HepG2 (cell line): ENCODE results near the gene ETHE1. TPM values are rescaled to one million over a fixed set of nuclear protein-coding genes. Genes with fewer than 3 reads are reported as not detected.
A peak's percentile ranks its signal among the peaks of the same experiment; 100 is the strongest.

Experiments used
- ARNT2 ChIP-seq: sonication (generic); formaldehyde crosslinking; IDR thresholded peaks from 2 replicates; pipeline ENCODE4 v1.8.0; 2022; ENCODE audit warnings: mild to moderate bottlenecking, low read depth, missing genetic modification reagents, moderate library complexity
- ATF1 ChIP-seq: IDR thresholded peaks from 2 replicates; pipeline ENCODE4 v1.6.1; 2016; ENCODE audit warnings: mild to moderate bottlenecking, control low read depth
- DMTF1 ChIP-seq: sonication (generic); formaldehyde crosslinking; IDR thresholded peaks from 2 replicates; pipeline ENCODE4 v1.4.0; 2020; ENCODE audit warnings: mild to moderate bottlenecking, missing genetic modification reagents
- HDAC2 ChIP-seq: sonication (generic); formaldehyde crosslinking; IDR thresholded peaks from 2 replicates; pipeline ENCODE4 v1.4.0; 2020; ENCODE audit warnings: missing genetic modification reagents
- HOXD1 ChIP-seq: sonication (generic); formaldehyde crosslinking; IDR thresholded peaks from 2 replicates; pipeline ENCODE4 v1.5.0; 2020; ENCODE audit warnings: missing genetic modification reagents
- JUND ChIP-seq: sonication (generic); formaldehyde crosslinking; IDR thresholded peaks from 2 replicates; pipeline ENCODE4 v1.8.0; 2022; ENCODE audit warnings: mild to moderate bottlenecking, missing genetic modification reagents
- MED8 ChIP-seq: sonication (generic); formaldehyde crosslinking; IDR thresholded peaks from 2 replicates; pipeline ENCODE4 v1.8.1; 2023; ENCODE audit warnings: mild to moderate bottlenecking, missing genetic modification reagents; ENCODE audit not compliant: insufficient replicate concordance
- MXI1 ChIP-seq: IDR thresholded peaks from 3 replicates; pipeline ENCODE4 v1.6.1; 2012; ENCODE audit warnings: low read depth, low read length, inconsistent platforms, borderline replicate concordance
- NFATC3 ChIP-seq: sonication (generic); formaldehyde crosslinking; IDR thresholded peaks from 2 replicates; pipeline ENCODE4 v1.5.1; 2020; ENCODE audit warnings: mild to moderate bottlenecking, missing genetic modification reagents
- RARA ChIP-seq: IDR thresholded peaks from 2 replicates; pipeline ENCODE4 v1.6.1; 2016; ENCODE audit warnings: missing genetic modification reagents, missing compliant biosample characterization
- STAT5B ChIP-seq: sonication (generic); formaldehyde crosslinking; IDR thresholded peaks from 2 replicates; pipeline ENCODE4 v1.4.0; 2020; ENCODE audit warnings: missing genetic modification reagents
- ZNF138 ChIP-seq: sonication (generic); formaldehyde crosslinking; IDR thresholded peaks from 2 replicates; pipeline ENCODE4 v1.5.0; 2020; ENCODE audit warnings: mild to moderate bottlenecking, low read depth, missing genetic modification reagents
- ZNF17 ChIP-seq: sonication (generic); formaldehyde crosslinking; IDR thresholded peaks from 2 replicates; pipeline ENCODE4 v1.5.0; 2020; ENCODE audit warnings: mild to moderate bottlenecking, missing genetic modification reagents
- ZNF333 ChIP-seq: sonication (generic); formaldehyde crosslinking; IDR thresholded peaks from 2 replicates; pipeline ENCODE4 v1.4.0; 2020; ENCODE audit warnings: mild to moderate bottlenecking, missing genetic modification reagents, borderline replicate concordance
- ZNF484 ChIP-seq: sonication (generic); formaldehyde crosslinking; IDR thresholded peaks from 2 replicates; pipeline ENCODE4 v1.5.1; 2020; ENCODE audit warnings: mild to moderate bottlenecking, low read depth, missing genetic modification reagents, borderline replicate concordance
- ZNF670 ChIP-seq: sonication (generic); formaldehyde crosslinking; IDR thresholded peaks from 2 replicates; pipeline ENCODE4 v1.8.0; 2022; ENCODE audit warnings: mild to moderate bottlenecking, missing genetic modification reagents, borderline replicate concordance
- ZNF768 ChIP-seq: sonication (generic); formaldehyde crosslinking; IDR thresholded peaks from 2 replicates; pipeline ENCODE4 v1.4.0; 2020; ENCODE audit warnings: missing genetic modification reagents
- polyA plus RNA-seq, 8 experiments: library from polyadenylated mRNA; depleted of rRNA in 3 of 8; stranded (reverse) in 7 of 8; unstranded in 1 of 8; fragments of >200 nt; fragmentation: Illumina TruSeq in 4 of 8; extraction: Trizol in 4 of 8; gene quantifications; 2 replicates each; pipeline versions ENCODE4 v1.2.1 to v1.2.3, GENCODE V29; 2011 to 2016; ENCODE audit warnings: low read depth in 4 of 8, missing spikeins in 1 of 8, mixed read lengths in 1 of 8; ENCODE audit not compliant: insufficient read depth in 1 of 8
- total RNA-seq, 5 experiments: library from RNA; depleted of rRNA; stranded (reverse); fragments of >200 nt; fragmentation: Illumina TruSeq; extraction: Trizol; gene quantifications; 2 replicates each; pipeline ENCODE4 v1.2.3, GENCODE V29; 2016; ENCODE audit warnings: low read depth in 1 of 5
- TF ChIP-seq, protein P1 (sequence below): sonication (generic); formaldehyde crosslinking; IDR thresholded peaks from 2 replicates; pipeline ENCODE4 v1.4.0; 2020; ENCODE audit warnings: missing genetic modification reagents
- TF ChIP-seq, protein P2 (sequence below): sonication (generic); formaldehyde crosslinking; conservative IDR thresholded peaks from 2 replicates; pipeline ENCODE4 v1.4.0; 2020; ENCODE audit warnings: missing genetic modification reagents
- TF ChIP-seq, protein P3 (sequence below): fragments of 450-650 bp; IDR thresholded peaks from 2 replicates; pipeline ENCODE4 v1.6.1; 2016
- TF ChIP-seq, protein P4 (sequence below): IDR thresholded peaks from 2 replicates; pipeline ENCODE4 v1.6.1; 2018; ENCODE audit warnings: missing genetic modification reagents
- TF ChIP-seq, protein P5 (sequence below): sonication (generic); formaldehyde crosslinking; IDR thresholded peaks from 2 replicates; pipeline ENCODE4 v1.4.0; 2020; ENCODE audit warnings: mild to moderate bottlenecking, missing genetic modification reagents

ETHE1 gene
- total and polyA plus RNA-seq, 2 of the 13 experiments (the other 11 are each of a cell fraction or from before 2014, with no cell fraction given) = 32.5 to 58.4 TPM

DNA sequence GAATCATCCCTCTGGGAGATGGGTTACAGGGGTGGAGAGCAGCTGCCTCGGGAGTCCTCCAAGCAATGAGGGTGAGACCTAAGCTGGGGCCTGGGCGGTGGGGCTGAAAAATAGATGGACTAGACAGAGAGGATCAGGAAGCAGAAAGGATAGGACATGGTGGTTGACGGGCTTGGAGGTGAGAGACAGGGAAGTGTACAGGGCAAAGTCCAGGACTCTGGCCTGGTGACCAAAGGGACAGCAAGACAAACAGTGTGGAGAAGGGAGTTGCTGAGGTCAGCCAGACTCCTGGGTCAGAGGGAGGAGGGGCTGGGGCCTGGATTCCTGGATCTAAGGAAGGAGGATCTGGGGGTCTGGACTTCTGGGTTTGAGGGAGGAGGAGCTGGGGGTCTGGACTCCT, 28.0 kb downstream of the ETHE1 start (continued):
- TF ChIP-seq, protein P1, sequence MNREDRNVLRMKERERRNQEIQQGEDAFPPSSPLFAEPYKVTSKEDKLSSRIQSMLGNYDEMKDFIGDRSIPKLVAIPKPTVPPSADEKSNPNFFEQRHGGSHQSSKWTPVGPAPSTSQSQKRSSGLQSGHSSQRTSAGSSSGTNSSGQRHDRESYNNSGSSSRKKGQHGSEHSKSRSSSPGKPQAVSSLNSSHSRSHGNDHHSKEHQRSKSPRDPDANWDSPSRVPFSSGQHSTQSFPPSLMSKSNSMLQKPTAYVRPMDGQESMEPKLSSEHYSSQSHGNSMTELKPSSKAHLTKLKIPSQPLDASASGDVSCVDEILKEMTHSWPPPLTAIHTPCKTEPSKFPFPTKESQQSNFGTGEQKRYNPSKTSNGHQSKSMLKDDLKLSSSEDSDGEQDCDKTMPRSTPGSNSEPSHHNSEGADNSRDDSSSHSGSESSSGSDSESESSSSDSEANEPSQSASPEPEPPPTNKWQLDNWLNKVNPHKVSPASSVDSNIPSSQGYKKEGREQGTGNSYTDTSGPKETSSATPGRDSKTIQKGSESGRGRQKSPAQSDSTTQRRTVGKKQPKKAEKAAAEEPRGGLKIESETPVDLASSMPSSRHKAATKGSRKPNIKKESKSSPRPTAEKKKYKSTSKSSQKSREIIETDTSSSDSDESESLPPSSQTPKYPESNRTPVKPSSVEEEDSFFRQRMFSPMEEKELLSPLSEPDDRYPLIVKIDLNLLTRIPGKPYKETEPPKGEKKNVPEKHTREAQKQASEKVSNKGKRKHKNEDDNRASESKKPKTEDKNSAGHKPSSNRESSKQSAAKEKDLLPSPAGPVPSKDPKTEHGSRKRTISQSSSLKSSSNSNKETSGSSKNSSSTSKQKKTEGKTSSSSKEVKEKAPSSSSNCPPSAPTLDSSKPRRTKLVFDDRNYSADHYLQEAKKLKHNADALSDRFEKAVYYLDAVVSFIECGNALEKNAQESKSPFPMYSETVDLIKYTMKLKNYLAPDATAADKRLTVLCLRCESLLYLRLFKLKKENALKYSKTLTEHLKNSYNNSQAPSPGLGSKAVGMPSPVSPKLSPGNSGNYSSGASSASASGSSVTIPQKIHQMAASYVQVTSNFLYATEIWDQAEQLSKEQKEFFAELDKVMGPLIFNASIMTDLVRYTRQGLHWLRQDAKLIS (CRISPR knock-in tag) = no peak
- TF ChIP-seq ATF1 (CRISPR knock-in tag) (no peak), ZNF670 (CRISPR knock-in tag) (no peak), NFATC3 (no peak), DMTF1 (CRISPR knock-in tag) (no peak), ZNF484 (CRISPR knock-in tag) (no peak), MXI1 (peak; percentile 60; the same call in 1 of the 3 replicates), MED8 (CRISPR knock-in tag) (no peak), ARNT2 (no peak), STAT5B (CRISPR knock-in tag) (no peak), HOXD1 (CRISPR knock-in tag) (no peak), ZNF333 (CRISPR knock-in tag) (peak; percentile 34; the same call in 1 of the 2 replicates), ZNF138 (CRISPR knock-in tag) (no peak), HDAC2 (peak; percentile 70; the same call in 1 of the 2 replicates), JUND (CRISPR knock-in tag) (no peak), ZNF17 (no peak), ZNF768 (no peak), RARA (CRISPR knock-in tag) (peak; percentile 88)
- TF ChIP-seq, protein P2, sequence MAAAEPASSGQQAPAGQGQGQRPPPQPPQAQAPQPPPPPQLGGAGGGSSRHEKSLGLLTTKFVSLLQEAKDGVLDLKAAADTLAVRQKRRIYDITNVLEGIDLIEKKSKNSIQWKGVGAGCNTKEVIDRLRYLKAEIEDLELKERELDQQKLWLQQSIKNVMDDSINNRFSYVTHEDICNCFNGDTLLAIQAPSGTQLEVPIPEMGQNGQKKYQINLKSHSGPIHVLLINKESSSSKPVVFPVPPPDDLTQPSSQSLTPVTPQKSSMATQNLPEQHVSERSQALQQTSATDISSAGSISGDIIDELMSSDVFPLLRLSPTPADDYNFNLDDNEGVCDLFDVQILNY (CRISPR knock-in tag) = no peak
- TF ChIP-seq, protein P3, sequence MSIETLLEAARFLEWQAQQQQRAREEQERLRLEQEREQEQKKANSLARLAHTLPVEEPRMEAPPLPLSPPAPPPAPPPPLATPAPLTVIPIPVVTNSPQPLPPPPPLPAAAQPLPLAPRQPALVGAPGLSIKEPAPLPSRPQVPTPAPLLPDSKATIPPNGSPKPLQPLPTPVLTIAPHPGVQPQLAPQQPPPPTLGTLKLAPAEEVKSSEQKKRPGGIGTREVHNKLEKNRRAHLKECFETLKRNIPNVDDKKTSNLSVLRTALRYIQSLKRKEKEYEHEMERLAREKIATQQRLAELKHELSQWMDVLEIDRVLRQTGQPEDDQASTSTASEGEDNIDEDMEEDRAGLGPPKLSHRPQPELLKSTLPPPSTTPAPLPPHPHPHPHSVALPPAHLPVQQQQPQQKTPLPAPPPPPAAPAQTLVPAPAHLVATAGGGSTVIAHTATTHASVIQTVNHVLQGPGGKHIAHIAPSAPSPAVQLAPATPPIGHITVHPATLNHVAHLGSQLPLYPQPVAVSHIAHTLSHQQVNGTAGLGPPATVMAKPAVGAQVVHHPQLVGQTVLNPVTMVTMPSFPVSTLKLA = no peak
- TF ChIP-seq, protein P4, sequence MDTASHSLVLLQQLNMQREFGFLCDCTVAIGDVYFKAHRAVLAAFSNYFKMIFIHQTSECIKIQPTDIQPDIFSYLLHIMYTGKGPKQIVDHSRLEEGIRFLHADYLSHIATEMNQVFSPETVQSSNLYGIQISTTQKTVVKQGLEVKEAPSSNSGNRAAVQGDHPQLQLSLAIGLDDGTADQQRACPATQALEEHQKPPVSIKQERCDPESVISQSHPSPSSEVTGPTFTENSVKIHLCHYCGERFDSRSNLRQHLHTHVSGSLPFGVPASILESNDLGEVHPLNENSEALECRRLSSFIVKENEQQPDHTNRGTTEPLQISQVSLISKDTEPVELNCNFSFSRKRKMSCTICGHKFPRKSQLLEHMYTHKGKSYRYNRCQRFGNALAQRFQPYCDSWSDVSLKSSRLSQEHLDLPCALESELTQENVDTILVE (CRISPR knock-in tag) = no peak
- TF ChIP-seq, protein P5, sequence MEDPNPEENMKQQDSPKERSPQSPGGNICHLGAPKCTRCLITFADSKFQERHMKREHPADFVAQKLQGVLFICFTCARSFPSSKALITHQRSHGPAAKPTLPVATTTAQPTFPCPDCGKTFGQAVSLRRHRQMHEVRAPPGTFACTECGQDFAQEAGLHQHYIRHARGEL = no peak
